ENCODE measurements around the gene TIGD1. TPM values are rescaled to one million over a fixed set of nuclear protein-coding genes. Genes with fewer than 3 reads are reported as not detected.
"Not testable (repeated sequence)": the region's sequence is repeated elsewhere in the genome, so short reads cannot be mapped to it uniquely, and the experiment has no call there.

The TIGD1 gene
- total RNA-seq, 1 donor from 2014 or later, result 8.8 TPM

DNA sequence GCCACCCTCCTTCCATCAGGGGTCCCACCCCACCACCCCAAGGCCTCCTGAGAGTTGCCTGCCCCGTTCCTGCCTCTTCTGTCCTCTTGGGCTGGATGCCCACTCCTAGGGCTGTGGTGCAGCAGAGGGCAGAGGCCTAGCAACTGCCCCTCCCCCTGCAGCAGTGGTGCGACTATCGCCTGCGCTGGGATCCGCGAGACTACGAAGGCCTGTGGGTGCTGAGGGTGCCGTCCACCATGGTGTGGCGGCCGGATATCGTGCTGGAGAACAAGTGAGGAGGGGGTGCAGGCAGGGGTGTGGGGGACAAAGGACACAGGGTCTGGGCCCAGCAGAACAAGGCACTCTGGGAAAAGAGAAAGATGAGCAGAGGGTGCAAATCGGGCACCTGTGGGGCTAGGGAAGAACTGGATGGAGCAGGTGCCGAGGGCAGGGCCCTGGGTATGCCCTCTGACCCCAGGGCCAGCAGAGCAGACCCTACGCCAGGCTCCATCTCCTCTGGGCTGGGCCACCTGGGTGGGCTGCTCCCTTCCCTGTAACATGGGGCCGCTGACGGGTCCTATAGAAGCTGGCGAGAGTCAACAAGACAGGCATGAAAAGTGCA is 9.8 kb downstream of the TIGD1 start:
- intact Hi-C loops (cut with micrococcal nuclease), result no loop called here

DNA sequence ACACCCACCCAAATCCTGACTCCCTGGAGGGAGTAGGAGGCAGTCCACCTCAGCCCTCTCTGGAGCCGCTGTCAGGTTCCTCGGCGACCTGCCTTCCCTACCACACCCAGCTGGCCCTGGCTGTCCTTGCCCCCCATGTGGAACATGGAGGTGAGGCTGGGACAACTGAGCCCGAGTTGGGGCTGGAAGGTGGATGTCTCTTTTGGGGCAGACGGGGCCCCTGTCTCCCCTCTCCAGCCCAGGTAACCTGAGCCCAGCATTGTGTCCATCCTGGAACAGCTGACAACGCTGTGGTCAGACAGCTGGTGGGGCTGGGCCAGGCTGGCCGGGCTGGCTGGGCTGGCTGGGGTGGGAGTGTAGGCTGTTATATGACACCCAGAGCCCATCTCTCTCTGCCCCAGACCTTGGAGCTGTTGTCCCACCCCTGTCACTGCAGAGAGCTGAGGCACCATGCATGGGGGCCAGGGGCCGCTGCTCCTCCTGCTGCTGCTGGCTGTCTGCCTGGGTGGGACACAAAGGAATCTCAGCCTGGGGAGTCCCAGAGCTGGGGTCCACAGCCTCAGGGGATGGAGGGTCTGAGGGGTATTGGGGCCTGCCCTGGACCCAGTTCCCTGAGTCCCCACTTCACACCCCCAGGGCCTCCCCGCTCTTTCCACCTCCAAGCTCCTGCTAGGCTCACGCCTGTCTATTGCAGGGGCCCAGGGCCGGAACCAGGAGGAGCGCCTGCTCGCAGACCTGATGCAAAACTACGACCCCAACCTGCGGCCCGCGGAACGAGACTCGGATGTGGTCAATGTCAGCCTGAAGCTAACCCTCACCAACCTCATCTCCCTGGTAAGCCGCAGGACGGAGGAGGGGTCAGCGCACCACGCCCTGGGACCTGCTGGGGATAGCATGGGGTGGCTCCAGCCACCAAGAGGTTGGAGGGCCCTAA is 10.8 kb downstream of the TIGD1 start, which contains the start of gene CHRNG:
Gene CHRNG, plus strand, starts transcription at position 395 of the 934 bp plus-strand sequence. Its CDS starts 56 bp downstream, at position 451.
- intact Hi-C loops (cut with micrococcal nuclease), result no loop called here

DNA sequence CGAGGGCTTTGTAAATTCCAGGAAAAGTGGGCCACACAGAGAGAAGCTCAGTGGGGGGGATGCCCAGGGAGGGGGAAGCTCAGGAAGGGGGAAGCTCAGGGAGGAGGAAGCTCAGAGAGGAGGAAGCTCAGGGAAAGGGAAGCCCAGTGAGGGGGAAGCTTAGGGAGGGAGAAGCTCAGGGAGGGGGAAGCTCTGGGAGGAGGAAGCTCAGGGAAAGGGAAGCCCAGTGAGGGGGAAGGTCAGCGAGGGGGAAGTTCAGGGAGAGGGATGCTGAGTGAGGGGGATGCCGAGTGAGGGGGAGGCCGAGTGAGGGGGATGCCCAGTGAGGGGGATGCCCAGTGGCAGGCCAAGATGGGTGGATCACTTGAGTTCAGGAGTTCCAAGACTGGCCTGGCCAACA is 11.7 kb downstream of the TIGD1 start:
- intact Hi-C loops (cut with micrococcal nuclease), result no loop called here

DNA sequence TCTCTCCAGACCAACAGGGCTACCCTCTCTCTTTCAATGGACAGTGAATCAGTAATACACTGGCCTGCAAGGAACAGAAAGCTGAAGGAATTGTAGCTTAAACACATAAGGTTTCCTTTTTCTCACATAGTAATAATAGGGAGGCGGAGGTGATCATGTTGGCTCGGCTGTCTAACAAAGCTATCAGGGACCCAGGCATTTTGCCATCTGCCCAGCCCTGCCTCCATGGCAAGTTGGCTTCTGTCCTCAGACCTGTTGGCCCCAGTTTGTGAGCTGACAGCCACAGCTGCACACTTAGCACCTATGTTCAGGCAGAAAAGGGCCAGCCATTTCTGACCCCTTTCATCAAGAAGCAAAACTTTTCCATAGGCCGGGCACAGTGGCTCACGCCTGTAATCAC is 12.9 kb downstream of the TIGD1 start:
- intact Hi-C loops (cut with micrococcal nuclease), result no loop called here

DNA sequence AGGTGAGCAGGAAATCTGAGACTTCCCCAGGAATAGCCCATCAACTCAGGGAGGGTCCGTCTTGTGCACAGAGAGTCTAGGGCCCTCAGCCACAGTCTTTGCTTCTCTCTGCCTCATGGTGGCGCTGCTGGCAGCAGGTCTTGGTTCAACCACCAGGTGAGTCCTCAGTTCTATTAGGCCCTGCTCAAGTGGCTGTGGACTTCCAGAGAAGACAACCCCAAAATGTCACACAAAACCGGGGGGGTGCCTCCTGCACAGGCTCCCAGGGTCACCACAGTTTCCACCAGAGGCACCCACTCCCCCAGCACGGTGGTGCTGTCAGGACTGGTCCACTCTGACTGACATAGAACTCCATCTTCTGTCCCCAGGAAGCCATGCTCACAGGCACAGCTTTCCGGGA is 13.3 kb downstream of the TIGD1 start:
- intact Hi-C loops (cut with micrococcal nuclease), result no loop called here

DNA sequence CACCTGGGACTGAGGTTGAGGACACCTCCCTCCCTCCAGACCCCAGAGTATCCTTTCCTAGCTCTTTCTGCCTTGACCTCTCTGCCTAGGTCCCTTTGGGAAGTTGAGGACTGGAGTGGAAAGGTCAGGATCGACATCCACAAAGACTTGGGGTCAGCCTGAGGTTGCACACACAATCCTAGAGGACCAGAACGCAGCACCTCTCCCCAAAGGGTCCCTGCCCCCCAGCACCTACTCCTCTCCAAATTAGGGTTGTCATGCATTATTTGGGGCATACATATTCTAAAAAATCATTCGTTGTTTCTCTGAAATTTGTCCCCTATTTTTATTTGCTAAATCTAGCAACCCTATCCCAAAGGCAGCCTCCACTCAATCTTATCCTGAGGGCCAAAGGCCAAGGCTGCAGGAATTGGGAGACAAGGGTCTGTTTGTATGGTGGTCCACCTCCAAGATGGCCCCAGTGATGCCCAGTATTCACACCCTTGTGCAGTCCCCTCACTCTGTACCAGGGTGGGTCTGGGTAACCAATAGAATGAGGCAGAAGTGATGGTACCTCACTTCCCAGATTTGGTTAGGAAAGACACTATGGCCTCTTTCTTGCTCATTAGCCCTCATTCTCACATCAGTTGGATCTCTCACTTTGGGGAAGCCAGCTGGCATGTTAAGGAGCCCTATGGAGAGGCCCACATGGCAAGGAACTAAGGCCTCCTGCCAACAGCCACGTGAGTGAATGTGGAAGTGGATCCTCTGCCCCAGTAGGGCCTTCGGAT is 14.4 kb downstream of the TIGD1 start:
- intact Hi-C loops (cut with micrococcal nuclease), result no loop called here

DNA sequence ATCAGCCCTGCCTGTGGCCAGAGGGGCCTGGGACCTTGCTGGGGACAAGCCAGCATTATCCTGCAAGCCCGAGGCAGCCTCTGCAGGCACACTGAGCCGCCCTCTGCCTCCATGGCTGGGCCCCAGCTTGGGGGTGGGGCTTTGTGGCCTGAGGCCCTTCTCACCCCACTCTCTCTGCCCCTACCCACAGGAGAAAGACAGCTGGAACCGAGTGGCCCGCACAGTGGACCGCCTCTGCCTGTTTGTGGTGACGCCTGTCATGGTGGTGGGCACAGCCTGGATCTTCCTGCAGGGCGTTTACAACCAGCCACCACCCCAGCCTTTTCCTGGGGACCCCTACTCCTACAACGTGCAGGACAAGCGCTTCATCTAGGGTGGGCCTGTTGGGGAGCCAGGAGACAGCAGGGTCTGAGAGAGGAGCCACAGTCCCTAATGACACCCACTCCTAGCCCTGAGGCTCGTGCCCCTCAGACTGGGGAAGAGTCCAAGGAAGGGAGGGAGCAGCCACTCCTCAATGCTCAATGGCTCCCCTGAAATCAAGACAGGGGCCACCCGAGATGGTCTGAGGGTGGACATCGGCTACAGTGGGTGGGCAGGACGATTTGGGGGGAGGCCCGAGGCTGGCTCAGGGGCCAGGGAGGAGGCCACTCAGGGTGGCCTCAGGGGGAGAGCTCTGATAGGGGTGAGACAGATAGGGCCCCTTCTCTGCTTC is 15.3 kb downstream of the TIGD1 start:
- intact Hi-C loops (cut with micrococcal nuclease), result no loop called here

DNA sequence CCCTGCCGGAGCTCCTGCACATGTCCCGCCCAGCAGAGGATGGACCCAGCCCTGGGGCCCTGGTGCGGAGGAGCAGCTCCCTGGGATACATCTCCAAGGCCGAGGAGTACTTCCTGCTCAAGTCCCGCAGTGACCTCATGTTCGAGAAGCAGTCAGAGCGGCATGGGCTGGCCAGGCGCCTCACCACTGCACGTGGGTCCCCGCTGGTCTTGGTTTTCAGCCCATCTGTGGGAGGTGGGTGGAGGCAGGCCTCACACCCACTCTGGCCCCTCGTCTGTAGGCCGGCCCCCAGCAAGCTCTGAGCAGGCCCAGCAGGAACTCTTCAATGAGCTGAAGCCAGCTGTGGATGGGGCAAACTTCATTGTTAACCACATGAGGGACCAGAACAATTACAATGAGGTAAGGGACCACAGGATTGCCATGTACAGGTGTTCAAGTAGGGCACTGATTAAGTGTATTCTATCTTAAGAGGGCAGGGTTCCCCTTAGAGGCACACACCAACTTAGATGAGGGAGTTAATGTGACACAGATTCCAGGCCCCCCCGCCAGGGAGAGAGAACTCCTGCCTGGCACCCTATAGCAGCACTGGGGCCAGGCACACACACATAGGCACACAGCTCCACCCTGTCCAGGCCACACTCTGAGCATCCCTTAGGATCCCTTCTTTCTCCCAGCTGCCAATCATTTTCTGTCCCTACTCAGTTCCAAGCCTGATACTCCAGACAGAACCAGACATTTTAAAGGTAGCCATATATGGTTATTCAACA is 16.2 kb downstream of the TIGD1 start:
- intact Hi-C loops (cut with micrococcal nuclease), result no loop called here

DNA sequence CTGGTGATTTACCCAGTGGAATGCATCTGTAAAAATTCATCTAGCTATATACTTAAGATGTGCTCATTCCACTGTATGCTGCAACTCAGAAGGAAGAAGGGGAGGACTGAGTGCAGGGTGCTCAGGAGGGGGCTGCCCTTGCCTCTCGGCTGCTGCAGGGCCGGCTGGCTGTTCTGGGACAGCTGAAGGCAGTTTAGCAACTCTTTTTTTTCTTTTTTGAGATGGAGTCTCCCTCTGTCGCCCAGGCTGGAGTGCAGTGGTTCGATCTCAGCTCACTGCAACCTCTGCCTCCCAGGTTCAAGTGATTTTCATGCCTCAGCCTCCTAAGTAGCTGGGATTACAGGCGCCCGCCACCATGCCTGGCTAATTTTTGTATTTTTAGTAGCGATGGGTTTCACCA is 17.5 kb downstream of the TIGD1 start:
- intact Hi-C loops (cut with micrococcal nuclease), result not testable (repeated sequence)

DNA sequence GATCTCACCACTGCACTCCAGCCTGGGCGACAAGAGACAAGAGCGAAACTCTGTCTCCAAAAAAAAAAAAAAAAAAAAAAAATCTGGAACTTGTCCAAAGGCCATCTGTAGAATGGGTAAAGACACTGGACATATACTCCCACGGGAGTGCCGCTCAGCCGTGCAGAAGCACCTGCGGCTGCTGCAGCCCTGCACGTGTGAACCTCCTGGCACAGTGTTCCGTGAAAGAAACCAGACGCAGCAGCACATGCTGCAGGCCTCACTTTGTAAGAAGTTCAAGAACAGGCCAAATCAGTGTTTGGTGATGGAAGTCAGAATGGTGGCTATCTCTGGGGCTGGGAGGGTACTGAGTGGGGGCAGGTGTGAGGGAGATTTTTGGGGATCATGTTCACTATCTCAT is 17.9 kb downstream of the TIGD1 start:
- intact Hi-C loops (cut with micrococcal nuclease), result no loop called here

DNA sequence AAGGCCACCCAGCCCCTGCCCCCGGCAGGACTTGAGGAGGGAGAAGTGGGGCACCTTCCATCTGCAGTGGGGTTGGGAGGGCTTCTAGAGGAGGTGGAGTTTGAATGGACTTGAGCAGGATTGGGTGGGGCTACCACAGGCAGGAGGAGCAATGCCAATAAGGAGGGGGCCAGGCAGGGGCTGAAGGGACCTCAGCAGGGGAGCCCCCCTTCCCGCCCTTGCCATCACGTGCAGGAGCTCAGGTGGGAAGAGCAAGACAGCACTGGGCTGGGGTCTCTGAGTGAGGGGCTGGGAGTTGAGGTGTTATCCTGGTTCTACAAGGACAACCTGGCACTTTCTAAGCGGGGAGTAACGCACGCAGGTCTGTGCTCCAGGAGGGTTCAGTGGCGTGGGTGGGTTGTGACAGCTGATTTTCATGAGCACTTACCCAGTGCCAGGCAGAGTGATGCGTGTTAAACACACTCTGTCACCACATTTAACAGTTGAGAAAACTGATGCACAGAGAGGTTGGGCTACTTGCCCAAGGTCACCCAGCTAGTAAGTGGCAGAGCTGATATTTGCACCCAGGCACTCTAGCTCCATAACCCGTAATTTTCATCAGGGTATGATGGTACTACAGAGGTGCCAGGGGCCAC is 19.6 kb downstream of the TIGD1 start:
- intact Hi-C loops (cut with micrococcal nuclease), result no loop called here

DNA sequence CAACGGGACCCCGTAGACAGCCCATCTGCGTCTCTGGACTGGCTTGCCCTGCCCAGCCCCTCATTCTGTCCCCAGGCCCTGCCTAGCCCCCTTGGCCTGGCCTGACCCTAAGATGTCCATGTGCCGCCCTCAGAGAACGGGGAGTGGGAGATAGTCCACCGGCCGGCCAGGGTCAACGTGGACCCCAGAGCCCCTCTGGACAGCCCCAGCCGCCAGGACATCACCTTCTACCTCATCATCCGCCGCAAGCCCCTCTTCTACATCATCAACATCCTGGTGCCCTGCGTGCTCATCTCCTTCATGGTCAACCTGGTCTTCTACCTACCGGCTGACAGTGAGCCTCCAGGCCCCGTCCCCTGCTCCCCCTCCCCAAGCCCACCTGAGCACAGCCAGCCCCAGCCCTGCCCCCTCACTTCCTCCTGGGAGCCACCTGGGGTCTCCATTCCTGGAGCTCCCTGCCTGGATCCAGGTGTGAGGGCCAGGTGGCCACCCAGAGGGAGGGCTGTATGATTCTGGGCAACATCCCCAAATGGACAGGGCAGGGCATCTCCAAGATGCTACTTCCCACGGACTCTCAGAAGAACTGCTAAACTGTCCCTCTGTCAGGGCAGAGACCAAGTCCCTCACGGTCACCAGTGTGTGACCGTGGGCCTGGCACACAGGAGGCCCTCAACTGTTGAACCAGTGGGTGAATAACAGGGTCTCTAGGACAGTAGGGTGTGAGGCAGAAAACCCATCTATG is 20.4 kb downstream of the TIGD1 start:
- intact Hi-C loops (cut with micrococcal nuclease), result loop anchor here (10.0 kb wide), 1 partner anchor 625 kb away; no protein-coding TSS in a partner anchor

DNA sequence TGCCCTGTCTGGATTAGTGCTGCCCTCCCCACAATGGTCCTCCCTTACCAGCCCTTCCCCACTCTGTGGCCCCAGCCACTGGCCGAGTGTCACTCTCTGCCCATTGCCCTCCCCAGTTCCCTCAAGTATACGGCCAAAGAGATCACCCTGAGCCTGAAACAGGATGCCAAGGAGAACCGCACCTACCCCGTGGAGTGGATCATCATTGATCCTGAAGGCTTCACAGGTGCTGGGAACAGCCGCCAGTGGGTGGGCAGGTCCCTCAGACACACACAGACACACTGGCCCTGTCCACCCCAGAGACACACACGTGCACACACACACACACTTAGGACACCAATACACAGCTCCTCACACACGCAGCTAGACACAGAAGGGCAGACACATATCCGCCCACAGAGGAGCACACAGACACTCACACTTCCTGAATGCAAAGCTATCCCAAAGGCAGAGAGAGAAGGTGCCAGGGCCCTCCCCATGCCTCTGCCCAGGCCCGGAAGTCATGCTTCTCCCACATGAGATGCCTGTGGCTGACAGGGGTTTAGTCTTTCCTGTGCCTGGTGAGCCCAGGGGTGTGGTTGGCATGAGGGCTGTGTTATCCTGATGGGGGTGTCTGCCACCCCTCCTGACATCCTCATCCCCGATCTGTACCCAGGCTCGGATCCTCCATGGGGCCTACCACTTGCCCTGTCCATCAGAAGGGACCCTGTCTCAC is 21.5 kb downstream of the TIGD1 start:
- intact Hi-C loops (cut with micrococcal nuclease), result loop anchor here (10.0 kb wide), 1 partner anchor 624 kb away; no protein-coding TSS in a partner anchor

DNA sequence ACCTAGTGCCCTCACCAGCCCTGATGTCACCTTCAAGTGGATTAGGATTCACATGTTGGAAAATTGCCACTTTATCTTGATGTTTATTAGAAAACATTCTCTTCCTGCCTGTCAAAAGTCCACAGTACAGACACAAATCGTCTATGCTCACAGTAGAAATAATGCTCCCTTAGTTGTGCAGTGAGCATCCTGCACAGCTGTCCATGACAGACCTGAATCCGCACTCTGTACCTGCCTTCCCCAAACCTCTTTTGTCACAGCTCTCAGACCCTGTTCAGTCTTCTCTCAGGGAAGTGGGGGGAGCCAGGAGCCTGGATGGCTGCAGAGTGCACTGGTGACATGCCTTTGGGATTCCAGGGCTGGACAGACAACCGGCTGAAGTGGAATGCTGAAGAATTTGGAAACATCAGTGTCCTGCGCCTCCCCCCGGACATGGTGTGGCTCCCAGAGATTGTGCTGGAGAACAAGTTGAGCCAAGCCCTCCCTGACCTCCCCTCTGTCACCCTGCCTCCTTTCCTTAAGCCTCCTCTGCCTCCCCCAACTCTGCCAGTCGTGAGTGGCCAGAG is 22.4 kb downstream of the TIGD1 start:
- intact Hi-C loops (cut with micrococcal nuclease), result loop anchor here (10.0 kb wide), 1 partner anchor 623 kb away; no protein-coding TSS in a partner anchor

DNA sequence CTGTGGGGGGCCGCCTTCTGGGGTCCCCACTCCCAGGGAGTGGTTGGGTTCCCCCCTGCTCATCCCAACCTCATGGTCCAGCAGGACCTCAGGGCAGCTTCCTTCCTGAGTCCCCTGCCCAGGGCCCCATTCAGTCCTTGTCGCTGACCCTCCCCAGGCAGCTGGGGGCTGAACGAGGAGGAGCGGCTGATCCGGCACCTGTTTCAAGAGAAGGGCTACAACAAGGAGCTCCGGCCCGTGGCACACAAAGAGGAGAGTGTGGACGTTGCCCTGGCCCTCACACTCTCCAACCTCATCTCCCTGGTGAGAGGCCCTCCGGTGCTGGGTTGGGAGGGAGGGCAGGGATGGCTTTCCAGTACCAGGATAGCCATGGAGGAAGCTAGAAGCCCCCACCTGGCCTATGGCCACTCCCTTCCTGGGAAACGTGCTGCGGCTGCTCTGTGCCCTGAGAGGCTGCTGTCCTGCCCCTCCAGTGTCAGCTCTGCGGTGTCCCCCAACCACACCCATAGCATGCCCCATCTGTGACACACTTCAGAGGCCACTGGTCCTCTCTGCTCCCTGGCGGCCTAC is 23.9 kb downstream of the TIGD1 start:
- intact Hi-C loops (cut with micrococcal nuclease), result loop anchor here (10.0 kb wide), 1 partner anchor 622 kb away; no protein-coding TSS in a partner anchor

DNA sequence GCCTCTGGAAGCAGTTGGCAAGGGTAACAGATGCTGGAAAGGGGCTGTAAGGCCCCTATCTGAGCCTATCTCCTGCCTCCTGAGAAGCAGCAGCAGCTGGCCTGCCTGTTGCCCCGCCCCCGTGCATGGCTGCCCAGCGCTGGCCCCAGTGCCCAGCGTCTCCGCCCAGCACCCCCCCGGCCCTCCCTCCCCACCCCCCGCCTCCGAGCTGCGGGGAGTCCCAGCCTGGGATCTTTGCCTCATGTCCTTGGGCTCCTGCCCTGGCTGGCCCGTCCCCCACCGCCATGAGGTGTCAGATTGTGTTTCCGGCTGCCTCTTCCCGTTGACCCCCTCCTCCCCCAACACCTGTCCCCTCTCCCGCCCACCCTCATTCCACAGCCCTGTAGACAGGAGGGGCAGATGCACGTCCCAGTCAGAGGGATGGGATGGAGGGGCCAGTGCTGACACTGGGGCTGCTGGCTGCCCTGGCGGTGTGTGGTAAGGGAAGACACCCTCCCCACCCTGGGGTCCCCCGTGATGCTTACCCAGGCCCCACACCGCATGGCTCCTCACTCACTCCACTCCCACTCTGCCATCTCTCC is 24.5 kb downstream of the TIGD1 start, which contains the start of gene CHRND:
Gene CHRND, plus strand, starts transcription at position 370 of the 581 bp plus-strand sequence. Its CDS starts 56 bp downstream, at position 426.
- intact Hi-C loops (cut with micrococcal nuclease), result loop anchor here (10.0 kb wide), 1 partner anchor 621 kb away; no protein-coding TSS in a partner anchor

DNA sequence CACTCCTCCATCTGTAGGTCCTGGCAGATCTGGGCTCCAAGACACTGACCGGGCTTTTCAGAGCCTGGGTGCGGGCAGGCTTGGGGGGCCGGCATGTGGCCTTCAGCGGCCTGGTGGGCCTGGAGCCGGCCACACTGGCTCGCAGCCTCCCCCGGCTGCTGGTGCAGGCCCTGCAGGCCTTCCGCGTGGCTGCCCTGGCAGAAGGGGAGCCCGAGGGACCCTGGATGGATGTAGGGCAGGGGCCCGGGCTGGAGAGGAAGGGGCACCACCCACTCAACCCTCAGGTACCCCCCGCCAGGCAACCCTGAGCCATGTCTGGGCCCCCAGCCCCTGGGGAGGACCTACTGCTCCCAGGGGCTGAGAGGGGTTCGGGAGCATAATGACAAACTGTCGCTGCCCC is 25.2 kb downstream of the TIGD1 start:
- intact Hi-C loops (cut with micrococcal nuclease), result loop anchor here (10.0 kb wide), 1 partner anchor 620 kb away; no protein-coding TSS in a partner anchor
